Epithelial cell of esophagus (primary cell): Measurements from ENCODE around the gene COL7A1.
A peak's percentile ranks its signal among the peaks of the same experiment; 100 is the strongest.
"Not testable (repeated sequence)": the region's sequence is repeated elsewhere in the genome, so short reads cannot be mapped to it uniquely, and the experiment has no call there.

Experiments
- DNase-seq: peaks from one replicate; pipeline ENCODE4 v3.0.0; 2010; ENCODE audit warnings: low read depth
- H3K4me3 ChIP-seq: 2 replicates; pipeline ENCODE4 v1.5.1; 2011; ENCODE audit warnings: mild to moderate bottlenecking, low read length, control low read depth
- CTCF ChIP-seq: IDR thresholded peaks from 2 replicates; pipeline ENCODE4 v1.5.1; 2011; ENCODE audit warnings: low read depth, mild to moderate bottlenecking, low read length, control low read depth, inconsistent platforms; ENCODE audit not compliant: insufficient read depth; ENCODE audit errors: missing control alignments

Gene COL7A1

GRCh38 chr3:48553886-48554845, 41.0 kb downstream of the COL7A1 start:
- peak; percentile 85 for DNase-seq
- H3K4me3 ChIP-seq, result no peak overlapping the region
- no peak for TF ChIP-seq CTCF

- no peak overlapping the region for H3K4me3 ChIP-seq
- no peak for TF ChIP-seq CTCF
- no peak for DNase-seq
Observed at GRCh38 chr3:48553361-48553760, 41.8 kb downstream of the COL7A1 start.

GRCh38 chr3:48552111-48552951, 42.8 kb downstream of the COL7A1 start:
- TF ChIP-seq CTCF, result no peak
- no peak for DNase-seq
- no peak overlapping the region for H3K4me3 ChIP-seq

GRCh38 chr3:48551651-48552050, 43.5 kb downstream of the COL7A1 start:
- H3K4me3 ChIP-seq, DNase-seq: not testable (repeated sequence)

- DNase-seq, result peak; percentile 71
- TF ChIP-seq CTCF, result peak; percentile 93
- H3K4me3 ChIP-seq, result no peak overlapping the region
Observed at GRCh38 chr3:48548729-48549705, 46.1 kb downstream of the COL7A1 start.

- no peak overlapping the region for H3K4me3 ChIP-seq
- no peak for DNase-seq
- TF ChIP-seq CTCF, result no peak
Observed at GRCh38 chr3:48548126-48548525, 47.0 kb downstream of the COL7A1 start.
